GM19351 (cell line): Measurements from ENCODE around the gene SAMHD1.
"Not testable (repeated sequence)": the region's sequence is repeated elsewhere in the genome, so short reads cannot be mapped to it uniquely, and the experiment has no call there.

ENCODE experiments used
- ATAC-seq: cut with Tn5 transposase; IDR thresholded peaks from one replicate; pipeline ENCODE4 v1.9.1; 2021; ENCODE audit warnings: mild to moderate bottlenecking, moderate library complexity; ENCODE audit not compliant: unreplicated experiment

The SAMHD1 gene

DNA sequence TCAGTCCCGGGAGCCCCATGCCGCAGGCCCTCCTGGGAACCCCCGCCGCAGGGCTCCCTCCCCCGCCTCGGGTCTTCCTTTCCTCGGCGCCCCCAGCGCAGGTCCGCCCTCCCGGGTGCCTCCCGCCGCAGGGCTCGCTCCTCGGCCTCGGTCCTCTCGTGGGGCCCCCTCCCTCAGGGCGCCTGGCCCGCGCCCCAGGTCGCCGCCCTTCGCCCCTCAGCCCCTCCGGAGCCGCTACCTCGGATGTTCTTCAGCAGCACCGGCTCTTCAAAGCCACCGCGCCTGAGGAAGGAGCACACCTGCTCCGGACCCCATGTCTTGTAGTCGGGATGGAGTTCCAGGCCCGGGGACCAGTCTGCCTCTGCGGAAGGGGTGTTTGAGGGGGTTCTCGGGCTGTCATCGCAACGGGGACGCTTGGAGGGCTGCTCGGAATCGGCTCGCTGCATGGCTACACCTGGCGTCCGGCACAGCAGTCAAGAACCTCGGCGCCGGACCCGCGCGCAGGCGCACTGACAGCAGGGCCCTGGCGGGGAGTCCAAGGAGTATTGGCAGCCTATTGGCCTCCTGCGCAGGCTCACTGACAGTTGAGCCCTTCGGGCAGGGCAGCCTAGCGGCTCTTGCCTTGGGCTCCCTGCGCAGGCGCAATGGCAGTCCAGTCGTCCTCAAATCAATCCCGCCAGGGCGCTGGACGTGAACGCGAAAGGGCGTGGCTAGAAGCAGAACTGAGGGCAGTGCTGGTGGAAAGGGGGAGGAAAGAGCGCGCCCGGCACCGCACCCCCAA lies at the start of gene SAMHD1:
SAMHD1 (minus strand) TSS at position 511 of the 781 bp plus-strand sequence; CDS start at position 446, 65 bp downstream.
- ATAC-seq, result peak; percentile 92

DNA sequence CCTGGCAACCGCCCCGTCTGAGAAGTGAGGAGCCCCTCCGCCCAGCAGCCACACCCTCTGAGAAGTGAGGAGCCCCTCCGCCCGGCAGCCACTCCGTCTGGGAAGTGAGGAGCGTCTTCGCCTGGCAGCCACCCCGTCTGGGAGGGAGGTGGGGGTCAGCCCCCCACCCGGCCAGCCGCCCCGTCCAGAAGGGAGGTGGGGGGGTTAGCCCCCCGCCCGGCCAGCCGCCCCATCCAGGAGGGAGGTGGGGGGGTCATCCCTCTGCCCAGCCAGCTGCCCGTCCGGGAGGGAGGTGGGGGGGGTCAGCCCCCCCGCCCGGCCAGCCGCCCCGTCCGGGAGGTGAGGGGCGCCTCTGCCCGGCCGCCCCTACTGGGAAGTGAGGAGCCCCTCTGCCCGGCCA lies 48.7 kb upstream of the SAMHD1 start:
- ATAC-seq, result not testable (repeated sequence)

DNA sequence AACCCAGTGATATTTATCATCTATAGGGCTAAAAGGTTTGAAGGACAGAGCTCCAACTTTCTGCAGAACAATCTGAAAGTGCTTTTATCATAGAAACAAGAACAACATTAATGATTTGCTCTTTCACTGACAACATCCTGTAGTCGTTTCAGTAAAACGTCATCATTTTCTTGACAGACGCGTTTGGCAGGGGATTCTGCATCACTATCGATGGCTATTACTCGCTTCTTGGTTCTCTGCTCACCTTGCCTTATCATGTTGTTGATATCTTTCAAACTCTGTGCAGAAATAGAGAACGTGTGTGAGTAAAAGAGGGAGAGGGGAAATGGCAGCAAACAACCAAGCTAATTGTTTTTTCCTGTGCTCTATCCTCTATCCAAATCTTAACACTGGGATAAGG lies 47.1 kb upstream of the SAMHD1 start:
- no peak for ATAC-seq

DNA sequence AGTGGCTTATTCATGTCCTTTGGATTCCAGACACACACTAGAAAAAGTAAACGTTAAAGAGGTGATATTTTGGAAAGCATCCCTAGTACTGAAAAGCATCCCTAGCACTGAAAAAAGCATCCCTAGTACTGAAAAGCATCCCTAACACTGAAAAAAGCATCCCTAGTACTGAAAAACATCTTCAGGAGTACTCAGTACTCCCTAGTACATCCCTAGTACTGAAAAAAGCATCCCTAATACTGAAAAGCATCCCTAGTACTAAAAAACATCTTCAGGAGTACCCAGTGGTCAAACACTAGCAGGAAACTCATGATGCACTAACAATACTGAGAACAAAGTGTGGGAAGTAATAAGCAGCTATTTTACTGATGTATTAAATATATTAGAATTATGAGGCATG lies 45.6 kb upstream of the SAMHD1 start:
- no peak for ATAC-seq

DNA sequence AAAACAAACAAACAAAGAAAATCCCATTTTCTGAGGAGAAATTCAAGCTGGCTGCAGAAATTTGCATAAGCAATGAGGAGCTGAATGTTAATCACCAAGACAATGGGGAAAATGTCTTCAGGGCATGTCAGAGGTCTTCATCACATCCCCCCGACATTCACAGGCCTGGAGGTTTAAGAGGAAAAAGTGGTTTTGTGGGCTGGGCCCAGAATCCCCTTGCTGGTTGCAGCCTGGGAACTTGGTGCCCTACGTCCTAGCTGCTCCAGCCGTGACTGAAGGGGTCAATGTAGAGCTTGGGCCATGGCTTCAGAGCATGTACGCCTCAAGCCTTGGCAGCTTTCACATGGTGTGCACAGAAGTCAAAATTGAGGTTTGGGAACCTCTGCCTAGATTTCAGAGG lies 42.7 kb upstream of the SAMHD1 start:
- ATAC-seq, result not testable (repeated sequence)

DNA sequence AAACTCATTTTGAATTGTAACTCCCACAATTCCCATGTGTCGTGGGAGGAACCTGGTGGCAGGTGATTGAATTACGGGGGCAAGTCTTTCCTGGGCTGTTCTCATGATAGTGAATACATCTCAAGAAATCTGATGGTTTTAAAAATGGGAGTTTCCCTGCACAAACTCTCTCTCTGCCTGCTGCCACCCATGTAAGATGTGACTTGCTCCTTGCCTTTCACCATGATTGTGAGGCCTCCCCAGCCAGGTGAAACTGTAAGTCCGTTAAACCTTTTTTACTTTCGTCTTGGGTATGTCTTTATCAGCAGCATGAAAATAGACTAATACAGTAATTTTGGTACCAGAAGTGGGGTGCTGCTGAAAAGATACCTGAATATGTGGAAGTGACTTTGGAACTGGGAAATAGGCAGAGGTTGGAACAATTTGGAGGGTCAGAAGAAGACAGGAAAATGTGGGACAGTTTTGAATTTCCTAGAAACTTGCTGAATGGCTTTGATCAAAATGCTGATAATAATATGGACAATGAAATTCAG lies 41.4 kb upstream of the SAMHD1 start:
- no peak for ATAC-seq

DNA sequence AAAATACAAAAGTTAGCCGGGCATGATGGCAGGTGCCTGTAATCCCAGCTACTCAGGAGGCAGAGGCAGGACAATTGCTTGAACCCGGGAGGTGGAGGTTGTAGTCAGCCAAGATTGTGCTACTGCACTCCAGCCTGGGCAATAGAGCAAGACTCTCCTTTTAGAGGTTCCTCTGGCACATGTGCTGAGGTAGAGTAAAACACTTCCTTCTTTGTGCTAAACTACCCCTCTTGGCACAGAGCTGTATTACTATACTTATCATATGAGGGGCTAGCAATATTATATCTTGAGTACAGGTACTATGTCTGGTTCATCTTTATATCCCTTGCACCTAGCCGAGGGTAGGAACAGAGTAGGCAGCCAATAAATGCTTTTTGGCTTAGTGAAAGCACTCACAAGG lies 40.2 kb upstream of the SAMHD1 start:
- no peak for ATAC-seq

DNA sequence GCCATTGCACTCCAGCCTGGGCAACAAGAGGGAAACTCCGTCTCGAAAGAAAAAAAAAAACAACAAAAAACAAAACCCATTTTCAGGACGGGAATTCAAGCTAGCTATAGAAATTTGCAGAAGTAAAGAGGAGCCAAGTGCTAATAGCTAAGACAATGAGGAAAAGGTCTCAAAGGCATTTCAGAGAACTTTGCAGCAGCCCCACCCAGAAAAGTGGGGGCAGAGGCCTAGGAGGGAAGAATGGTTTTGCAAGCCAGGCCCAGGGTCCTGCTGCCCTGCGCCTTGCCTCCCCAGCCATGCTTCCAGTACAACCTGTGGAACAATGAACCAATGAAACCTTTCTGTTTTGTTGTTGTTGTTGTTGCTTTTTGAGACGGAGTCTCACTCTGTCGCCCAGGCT lies 38.3 kb upstream of the SAMHD1 start:
- no peak for ATAC-seq

DNA sequence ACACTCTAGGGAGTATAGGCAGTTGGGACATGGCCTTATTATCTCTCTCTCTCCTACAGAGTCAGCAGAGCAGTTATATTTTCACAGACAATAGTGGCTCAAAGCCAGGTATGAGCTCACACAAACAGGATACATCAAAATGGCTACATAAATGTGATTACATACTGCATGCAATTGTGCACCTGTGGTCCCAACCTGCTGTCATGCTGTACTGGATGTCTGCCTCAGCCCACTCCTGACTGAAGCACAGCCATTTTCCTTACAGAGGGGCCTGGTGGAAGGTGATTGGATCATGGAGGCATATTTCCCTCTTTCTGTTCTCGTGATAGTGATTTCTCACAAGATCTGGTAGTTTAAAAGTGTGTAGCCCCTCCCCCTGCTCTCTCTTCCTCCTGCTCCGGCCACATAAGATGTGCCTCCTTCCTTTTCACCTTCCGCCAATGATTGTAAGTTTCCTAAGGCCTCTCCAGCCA lies 37.0 kb upstream of the SAMHD1 start:
- ATAC-seq, result no peak

DNA sequence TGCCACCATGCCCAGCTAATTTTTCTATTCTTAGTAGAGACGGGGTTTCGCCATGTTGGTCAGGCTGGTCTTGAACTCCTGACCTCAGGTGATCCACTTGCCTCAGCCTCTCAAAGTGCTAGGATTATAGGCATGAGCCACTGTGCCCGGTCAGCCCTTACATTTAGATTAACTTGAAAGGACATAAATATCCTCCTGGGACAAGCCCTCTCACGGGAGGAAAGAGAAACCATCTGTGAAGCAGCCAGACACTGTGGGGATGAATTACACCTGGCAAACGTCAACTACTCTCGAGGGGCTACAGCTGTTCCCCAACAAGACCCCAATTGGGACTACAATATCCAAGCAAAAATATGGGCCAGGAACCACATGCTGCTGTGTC lies 32.7 kb upstream of the SAMHD1 start:
- ATAC-seq, result no peak

DNA sequence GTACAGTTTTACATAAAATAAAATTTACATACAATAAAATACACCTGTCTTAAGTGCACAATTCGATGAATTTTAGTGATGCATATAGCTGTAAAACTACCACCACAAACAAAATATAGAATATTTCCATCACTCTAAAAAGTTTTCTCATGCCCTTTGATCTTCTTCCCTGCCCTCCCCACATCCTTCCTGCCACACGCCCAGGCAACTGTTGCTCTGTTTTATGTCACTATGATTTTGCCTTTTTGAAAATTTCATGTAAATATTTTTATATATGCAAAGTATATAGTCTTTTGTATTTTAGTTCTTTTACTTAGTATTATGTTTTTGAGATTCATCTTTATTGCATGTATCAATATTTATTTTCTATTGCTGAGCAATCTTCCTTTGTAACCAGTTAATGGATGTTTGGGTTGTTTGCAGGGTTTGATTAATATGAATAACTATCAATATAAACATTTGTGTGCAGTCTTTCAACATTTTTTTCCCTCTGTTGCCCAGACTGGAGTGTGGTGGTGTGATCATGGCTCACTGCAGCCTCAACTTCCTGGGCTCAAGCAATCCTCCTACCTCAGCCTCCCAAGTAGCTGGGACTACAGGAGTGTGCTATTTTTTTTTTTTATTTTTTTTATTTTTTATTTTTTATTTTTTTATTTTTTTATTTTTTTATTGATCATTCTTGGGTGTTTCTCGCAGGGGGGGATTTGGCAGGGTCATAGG lies 23.8 kb upstream of the SAMHD1 start:
- ATAC-seq, result no peak

DNA sequence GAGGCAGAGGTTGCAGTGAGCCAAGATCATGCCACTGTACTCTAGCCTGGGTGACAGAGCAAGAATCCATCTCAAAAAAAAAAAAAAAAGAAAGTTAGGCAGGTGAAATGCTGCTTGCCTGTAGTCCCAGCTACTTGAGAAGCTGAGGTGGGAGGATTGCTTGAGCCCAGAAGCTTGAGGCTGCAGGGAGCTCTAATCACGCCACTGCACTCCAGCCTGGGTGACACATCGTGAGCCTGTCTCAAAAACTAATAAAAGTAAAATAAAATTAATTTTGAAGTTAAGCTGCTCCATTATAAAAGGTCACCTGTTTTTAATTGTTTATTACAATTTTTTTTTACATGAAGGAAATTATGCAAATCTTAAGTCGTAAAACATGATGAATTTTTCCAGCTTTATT lies 23.2 kb upstream of the SAMHD1 start:
- ATAC-seq, result no peak

DNA sequence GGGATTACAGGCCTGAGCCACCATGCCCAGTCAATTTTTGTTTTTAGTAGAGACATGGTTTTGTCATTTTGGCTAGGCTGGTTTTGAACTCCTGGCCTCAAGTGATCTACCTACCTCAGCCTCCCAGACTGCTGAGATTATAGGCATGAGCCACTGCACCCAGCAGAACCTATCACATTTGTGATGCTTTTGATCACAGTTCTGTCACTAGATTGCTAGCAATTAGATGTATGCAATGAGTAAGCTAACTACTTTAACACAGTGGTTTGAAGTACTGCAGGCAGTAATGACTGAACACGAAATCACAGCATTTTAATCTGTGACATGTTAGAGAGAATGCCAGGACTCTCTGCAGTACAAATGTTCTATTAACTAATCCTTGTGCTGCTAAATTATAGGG lies 19.6 kb upstream of the SAMHD1 start:
- ATAC-seq, result no peak

DNA sequence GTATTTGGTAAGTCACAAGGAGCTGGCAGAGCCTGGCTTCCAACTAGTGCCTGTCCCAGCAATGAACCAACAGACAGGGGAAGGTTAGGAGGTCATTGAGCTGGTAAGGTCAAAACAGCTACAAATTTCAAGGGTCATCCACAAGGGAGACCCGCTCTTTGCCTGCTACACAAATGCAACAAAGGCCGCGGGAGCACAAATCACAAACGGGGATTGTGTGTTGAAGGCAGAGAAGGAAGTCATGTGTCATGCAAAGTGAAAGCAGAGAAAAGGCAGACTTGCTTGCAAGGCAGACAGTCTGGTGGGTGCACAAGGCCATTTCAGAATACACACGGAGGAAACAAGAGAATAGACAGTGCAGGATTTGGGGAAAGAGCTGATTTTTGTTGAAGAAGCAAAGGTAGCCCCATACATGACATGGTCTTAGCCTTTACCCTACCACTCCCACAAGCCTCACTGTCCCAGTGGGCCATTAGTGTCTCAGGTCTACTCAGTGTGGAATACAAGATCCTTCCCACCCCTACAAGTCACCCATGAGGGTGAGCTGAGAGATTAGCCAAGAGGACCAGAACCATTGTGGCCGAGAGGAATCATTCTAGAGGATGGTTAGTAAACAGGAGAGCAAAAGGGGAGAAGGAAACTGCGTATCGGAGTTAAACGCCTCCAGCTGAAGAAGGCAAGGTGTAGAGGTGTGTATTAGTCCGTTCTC lies 18.1 kb upstream of the SAMHD1 start:
- ATAC-seq, result no peak

DNA sequence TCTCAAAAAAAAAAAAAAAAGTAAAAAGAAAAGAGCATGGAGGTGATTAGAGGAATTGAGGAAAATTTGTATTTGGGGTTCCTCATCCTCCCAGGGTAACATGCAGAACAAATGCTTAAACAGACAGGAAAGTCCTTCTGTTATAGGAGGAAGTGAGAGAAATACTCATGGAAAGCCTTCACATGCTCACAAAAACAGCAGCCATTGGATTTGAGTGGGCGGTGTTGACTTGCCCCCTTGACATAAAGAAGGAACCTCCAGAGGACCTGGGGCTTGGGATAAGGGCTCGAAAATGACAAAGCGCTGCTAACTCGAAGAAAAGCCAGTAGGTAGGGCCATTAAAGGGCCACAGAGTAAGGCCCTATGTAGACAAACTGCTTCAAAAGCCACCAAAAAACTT lies 17.5 kb upstream of the SAMHD1 start:
- ATAC-seq, result no peak

DNA sequence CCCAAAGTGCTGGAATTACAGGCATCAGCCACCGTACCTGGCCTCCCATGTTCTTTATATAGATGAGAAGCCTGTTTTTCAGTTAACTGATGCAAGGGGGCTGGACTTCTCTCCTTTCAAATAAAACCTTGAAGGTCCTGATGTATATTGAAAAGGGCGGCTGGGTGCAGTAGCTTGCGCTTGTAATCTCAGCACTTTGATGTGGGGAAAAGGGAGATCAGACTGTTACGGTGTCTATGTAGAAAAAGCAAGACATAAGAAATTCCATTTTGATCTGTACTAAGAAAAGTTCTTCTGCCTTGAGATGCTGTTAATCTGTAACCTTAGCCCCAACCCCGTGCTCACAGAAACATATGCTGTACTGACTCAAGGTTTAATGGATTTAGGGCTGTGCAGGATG lies 16.1 kb upstream of the SAMHD1 start:
- no peak for ATAC-seq

DNA sequence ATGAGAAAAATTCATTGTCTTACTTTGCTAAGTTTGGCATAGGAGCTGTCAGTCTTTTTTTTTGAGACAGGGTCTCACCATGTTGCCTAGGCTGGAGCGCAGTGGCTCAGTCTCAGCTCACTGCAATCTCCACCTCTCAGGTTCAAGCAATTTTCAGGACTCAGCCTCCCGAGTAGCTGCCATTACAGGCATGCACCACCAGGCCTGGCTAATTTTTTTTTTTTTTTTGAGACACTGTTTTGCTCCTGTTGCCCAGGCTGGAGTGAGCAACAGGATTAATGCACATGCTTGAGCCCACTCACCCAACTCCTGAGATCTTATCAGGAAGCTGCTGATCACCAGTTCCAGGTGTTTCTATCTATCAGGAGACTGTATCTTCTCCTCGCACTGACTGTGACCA lies 15.5 kb upstream of the SAMHD1 start:
- ATAC-seq, result not testable (repeated sequence)

DNA sequence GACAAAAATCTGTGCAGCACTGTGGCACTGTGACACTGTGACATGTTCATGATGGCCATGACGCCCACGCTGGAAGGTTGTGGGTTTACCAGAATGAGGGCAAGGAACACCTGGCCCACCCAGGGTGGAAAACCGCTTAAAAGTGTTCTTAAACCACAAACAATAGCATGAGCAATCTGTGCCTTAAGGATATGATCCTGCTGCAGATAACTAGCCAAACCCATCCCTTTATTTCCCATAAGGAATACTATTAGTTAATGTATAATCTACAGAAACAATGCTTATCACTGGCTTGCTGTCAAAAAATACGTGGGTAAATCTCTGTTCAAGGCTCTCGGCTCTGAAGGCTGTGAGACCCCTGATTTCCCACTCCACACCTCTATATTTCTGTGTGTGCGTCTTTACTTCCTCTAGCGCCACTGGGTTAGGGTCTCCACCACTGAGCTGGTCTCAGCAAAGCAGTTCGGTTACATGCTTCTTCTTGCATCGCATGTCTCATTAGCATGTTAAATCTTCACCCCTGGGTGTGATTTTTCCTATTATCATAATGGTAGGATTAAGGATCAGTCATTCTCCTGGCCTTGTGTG lies 10.9 kb upstream of the SAMHD1 start:
- ATAC-seq, result not testable (repeated sequence)

DNA sequence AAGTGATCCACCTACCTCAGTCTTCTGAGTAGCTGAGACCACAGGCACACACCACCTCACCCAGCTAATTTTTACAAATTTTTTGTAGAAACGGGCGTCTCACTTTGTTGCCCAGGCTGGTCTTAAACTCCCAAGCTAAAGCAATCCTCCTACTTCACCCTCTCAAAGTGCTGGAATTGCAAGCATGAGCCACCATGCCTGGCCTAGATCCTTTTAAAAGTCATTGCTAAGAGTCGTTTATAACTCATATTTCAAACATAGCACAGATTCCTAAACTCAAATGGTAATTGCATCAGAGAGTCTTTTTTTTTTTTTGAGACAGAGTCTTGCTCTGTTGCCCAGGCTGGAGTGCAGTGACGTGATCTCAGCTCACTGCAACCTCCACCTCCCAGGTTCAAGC lies 7.7 kb upstream of the SAMHD1 start:
- no peak for ATAC-seq

DNA sequence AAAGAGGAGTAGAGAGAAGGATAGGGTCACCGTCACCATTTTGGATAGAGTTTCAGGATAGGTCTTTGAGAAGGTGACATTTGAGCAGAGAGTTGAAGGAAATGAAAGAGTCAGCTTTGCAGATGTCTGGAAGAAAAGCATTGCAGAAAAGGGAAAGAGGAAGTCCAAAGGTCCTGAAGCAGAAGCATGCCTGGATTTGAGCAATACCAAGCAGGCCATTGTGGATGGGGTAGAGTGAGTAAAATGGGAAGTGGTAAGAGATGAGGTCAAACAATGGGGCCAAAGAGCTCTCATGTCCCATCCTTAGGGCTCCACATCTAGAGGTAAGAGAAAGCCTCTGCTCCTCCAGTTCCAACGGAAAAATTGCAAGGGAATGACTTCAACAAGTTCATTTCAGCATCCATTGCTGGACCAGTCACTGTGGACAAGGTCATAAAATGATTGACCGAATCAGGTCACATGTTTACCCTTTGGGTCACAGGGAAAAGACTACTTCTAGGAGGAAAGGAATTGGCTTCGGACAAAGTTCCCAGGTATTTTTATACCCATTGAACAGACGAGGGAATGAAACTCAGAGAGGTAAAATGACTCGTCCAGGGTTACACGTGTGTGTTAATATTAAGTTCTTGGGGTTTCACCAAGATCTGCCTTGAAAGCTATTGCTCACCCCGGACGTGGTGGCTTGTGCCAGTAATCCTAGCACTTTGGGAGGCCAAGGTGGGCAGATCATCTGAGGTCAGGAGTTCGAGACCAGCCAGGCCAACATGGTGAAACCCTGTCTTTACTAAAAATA lies 6.6 kb upstream of the SAMHD1 start:
- no peak for ATAC-seq
